ENCODE measurements around the gene KCNK18.
"Not testable (repeated sequence)": the region's sequence is repeated elsewhere in the genome, so short reads cannot be mapped to it uniquely, and the experiment has no call there.

The KCNK18 gene

DNA sequence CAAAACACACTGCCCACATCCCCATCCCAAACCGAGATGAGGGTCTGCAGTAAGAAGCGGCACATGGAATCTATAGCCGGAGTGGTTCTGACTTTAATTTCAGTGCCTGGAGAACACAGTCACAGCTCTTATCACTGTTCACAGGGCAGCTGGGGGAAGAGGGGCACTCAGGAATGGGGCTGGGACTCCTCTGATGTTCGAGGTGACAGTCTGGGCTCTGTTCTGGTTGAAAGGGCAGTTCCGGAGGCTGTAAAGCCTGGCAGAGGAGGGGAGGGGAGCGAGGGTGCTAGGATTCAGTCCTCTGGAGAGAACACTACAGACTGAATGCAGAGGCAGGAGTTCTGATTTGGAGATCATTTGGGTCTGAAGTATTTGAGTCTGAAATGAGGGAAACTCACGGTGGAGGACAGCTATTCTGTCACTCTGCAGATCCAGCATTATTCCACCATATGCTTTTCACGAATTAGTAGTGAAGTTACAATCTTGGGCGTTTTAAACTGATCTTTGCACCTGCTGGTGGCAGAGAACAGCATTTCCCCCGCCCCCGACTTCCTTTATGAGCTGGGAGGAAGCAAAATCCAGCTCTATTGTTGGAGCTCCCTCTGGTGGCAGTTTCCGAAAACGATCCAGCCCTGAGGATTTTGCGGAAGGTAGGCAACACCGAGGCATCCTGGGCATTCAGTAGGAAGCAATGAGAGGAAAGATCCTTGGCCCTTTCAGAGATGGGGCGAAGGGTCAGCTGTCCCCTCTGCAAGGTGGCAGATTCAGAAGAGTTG, 22.7 kb upstream of the KCNK18 start:
- peak; percentile 83 for DNase-seq

DNA sequence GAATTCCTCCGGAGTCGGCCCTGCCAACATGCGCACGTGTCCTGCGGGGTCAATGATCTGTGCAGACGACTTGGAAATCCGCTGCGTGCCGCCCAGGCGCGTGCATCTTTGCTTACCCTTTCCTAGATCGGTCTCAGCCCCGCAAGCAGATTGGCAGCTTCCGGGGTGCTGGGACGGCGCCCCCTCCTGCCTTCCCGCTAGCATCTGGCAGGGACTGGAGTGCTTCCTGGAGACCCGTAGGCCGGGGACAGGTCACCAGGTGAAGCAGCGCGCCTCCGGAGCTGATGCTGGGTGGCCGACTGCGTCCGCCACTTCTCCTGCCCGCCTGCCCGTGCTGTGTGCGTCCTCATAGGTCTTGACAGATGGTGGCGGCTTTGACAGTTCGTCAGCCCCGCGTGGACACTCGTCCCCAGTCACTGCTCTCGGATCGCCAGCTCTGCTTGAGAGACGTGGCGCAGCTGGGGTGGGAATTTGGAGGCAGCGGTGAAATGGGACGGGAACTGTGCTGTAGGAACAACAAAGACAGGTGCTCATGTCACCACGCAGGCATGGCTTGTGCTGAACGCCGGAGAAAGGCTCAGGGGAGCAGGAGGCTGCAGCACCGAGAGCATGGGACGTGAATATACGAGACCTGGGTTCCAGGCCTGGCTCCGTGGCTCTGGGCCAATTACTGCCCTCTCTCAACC, 21.9 kb upstream of the KCNK18 start:
- peak; percentile 5 for DNase-seq

DNA sequence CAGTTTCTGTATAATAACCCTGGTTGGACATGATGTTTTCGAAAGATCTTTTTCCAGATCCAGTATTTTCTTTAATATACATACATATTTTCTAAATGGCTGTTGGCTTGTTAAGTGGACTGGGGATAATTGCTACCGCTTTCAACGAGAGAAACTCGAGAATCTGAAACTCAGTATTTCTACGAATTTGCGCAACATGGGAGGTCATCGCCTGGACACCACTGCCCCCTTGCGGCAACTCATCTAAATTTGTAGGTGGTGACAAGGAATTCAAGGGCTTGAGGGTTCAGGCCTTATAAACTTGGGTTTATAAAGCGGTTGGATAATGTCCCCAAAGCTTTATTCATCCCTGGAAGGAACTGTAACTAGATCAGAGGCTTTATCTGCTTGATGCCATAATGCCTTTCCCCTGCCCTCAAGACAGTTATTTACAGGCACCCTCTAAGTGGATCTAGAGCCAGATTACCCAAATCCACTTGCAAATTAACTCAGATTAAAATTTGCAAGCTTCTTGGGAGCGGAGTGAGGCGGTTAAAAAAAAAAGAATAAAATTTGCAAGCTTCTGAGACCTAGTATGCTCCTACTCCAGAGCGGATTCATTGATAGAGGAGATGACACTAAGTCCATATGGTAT, 21.3 kb upstream of the KCNK18 start:
- DNase-seq: peak; percentile 77

DNA sequence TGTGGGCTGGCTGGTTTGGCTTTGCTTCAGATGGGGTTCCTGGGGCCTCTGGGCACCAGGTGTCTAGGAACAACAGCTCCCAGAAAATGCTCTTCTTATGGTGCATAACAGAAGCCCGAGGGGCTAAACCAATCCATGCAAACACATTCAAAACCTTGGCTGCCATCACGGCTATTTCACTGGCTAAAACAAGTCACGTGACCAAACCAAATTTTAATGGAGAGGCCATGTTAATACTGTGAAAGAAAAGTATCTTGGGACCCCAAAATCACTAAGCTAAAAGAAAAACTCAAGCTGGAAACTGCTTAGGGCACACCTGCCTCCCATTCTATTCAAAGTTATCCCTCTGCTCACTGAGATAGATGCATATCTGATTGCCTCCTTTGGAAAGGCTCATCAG, 19.1 kb upstream of the KCNK18 start:
- DNase-seq: no peak

DNA sequence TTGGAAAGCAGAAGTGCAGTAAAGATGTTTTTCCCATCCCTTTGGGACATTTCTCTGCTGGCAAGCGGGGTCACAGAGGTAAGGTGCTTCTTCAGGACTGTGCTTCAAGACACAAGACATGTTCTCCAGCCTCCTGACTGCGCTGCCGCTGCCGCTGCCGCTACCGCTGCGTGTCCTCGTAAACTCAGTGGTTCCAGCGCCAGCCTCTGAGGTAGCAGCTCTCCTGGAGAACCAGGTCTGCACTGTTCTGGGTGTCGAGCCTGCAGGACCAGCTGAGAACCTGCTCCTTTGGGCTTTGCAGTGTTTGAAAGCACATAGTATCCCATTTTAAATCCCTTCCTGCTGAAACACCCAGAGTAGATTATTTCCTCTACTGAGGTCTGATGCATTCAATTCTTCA, 13.0 kb upstream of the KCNK18 start:
- DNase-seq: no peak

DNA sequence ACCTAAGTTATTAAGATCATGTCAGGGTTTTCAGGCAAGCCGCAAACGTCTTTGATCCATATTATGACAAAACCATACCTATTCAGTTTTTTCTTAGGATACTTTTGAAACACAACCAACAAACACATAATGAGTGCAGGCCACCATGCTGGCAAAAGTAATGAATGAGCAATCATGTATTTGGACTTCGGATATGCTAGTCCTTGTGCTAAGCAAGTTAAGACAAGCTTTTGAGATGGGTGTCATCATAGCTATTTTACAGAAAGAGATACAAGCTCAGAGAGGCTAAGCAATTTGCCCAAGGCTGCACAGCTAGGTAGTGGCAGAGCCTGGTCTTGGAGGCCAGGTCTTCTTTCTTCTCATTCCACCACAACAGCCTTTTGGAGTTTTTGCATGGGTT, 12.5 kb upstream of the KCNK18 start:
- no peak for DNase-seq

DNA sequence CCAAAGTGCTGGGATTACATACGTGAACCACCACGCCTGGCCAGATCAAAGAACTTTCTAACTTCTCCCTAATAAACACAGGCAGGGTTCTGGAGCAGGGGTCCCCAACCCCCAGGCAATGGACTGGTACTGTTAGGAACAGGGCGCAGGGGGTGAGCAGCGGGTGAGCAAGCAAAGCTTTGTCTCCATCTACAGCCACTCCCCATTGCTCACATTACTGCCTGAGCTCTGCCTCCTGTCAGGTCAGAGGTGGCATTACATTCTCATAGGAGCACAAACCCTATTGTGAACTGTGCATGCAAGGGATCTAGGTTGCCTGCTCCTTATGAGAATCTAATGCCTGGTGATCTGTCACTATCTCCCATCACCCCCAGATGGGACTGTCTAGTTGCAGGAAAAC, 11.5 kb upstream of the KCNK18 start:
- not testable (repeated sequence) for DNase-seq

DNA sequence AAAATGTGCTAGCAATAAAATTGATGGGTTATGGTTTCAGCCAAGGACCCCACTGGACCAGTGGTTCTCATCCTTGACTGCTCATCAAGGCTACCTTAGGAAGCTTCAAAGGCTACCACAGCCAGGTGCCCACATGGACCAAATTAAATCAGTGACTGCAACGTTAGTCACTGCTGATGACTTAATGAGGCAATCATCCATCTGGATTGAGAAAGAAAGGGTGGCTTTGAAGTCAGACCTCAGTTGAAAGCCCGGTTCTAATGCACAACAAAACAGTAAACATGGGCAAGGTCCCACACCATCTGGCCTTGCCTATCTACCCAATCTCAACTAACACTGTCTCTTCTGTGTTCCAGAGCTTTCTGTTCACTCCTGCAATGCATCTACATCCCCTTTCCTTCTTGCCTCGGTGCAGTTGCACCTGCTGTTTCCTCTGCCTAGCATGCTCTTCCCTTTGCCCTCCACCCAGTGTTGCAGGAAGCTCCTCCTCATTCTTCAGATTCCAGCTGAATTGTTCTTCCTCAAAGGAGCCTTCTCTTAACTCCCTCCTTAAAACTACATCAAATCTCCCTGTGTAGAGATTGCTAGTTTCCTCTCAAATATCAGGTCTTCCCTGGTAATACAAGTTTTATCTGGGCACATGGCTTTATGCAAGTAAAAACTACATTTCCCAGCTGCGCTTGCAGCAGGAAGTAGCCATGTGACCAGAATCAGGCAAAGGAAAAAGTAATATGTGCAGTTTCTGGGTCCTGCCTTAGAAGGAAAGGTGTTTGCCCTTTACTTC, 10.3 kb upstream of the KCNK18 start:
- no peak for DNase-seq

DNA sequence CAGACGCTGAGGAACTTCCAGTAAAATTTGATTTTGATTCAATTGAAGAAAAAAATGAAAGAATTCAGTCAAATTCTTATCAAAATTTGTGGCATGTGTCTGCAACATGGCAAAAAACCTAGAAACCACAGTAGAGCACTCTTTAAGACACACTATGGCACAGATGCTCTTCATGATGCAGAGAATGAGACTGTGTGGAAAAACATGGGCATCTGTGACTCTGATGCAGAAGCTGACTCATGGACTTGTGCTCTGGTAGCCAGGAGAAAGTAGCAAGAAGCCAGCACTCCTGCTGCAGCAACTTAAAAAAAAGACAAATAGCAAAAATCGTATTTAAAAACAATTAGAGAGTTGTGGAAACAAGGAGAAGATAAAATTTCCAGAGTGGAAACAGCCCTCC, 8.9 kb upstream of the KCNK18 start:
- no peak for DNase-seq

DNA sequence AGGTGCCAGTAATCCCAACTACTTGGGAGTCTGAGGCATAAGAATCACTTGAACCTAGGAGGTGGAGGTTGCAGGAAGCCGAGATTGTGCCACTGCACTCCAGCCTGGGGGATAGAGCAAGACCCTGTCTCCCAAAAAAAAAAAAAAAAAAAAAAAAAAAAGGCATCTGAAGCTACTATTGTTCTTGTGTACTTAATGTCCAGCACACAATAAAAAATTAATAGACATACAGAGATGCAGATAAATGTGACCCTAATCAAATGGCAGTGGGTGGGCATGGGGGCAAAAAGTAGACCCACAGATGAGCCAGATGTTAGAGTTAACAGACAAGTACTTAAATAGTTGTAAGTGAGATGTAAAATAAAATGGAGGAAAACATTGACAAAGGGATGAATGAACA, 7.7 kb upstream of the KCNK18 start:
- DNase-seq: no peak

DNA sequence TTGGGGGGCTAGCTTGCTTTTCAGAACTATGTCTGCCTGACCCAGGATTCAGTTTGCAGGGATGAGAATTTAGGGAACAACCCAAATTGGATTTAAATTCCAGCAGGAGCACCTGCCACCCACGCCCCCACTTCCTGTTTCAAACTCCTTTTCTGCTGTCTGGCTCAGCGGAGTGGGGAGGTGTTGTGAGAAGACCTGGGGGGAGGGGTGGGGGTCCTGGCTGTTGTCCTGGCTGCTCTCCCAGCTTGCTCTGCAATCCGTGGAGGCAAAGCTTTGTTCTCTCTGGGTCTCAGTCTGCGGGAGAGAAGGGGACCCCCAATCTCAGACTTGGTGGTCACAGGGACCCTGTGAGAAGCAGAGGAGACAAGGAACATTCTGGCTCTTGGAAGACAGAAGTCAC, 799 bp downstream of the KCNK18 start:
- DNase-seq: no peak

DNA sequence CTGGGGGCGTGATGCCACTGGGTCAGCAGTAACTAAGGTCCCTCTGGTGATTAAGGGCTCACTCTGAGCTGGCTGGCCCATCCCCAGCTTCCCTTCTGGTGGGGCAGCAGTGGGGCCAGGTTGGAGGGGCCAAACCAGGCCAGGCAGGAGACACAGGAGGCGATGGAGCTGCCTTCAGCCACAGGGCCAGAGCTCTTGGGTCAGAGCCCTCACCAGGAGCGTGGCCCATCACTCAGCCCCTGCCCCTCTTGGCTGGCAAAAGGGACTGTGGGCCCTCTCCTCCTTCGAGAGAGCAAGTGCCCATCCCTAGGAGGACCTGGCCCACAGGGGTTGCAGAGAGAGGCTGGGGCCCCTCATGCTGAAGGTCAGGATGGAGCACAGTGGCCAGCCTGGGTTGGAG, 4.5 kb downstream of the KCNK18 start:
- DNase-seq: no peak

DNA sequence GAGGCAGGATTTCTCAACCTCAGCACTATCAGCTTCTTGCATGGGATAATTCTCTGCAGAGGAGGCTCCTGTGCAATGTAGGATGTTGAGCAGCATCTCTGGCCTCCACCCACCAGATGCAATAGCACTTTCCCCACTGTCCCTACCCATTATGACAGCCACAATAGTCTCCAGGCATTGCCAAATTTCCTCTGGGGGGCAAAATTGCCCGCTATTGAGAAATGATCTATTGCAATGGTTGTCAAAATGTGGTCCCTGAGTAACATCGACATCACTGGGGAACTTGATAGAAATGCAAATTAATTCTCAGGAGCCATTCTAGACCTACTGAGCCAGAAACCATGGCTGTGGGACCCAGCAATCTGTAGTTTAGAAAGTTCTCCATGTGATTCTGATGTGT, 7.0 kb downstream of the KCNK18 start:
- no peak for DNase-seq

DNA sequence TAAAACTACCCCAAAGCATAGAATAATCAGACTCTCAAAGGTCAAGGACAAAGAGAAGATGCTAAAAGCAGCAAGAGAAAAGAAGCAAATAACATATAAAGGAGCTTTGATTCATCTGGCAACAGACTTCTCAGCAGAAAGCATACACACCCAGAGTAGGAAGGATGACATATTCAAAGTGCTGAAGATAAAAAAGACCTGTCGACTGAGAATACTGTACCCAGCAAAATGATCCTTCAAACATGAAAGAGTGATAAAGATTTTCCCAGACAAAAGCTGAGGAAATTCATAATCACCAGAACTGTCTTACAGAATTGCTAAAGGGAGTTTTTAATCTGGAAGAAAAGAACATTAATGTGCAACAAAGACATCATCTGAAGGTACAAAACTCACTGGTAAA, 14.9 kb downstream of the KCNK18 start:
- DNase-seq: no peak

DNA sequence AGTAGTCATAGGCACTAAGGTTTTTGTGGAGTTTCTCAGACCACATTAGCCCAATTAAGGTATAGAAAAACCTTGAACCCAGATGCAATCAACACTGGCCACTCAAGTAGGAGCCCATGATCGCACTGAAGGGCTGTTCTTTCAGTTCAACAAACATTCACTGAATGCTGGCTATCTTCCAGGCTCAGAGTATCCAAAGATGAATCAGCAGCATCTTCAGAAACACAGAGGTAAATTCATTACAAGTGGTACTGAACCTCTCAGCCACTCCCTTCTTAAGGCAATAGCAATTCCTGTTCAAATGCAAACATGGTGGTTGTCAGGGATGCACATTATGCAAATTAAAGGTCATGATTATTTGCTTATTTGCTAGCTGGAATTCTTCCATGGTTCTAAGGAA, 17.1 kb downstream of the KCNK18 start:
- DNase-seq: no peak

DNA sequence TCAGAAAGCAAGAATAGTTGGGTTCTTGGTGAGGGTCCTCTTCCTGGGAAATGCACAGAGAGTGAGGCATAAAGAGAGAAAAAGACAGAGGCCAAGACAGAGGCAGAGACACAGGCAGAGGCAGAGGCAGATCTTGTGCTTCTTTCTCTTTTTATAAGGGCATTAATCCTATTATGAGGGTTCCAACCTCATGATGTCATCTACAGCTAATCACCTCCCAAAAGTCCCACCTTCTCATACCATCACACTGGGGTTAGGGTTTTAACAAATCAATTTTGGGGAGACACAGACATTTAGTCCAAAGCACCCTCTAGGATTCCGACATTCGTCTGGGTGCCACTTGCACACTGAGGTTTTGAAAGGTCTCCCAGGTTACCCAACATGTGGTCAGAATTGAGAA, 17.8 kb downstream of the KCNK18 start:
- no peak for DNase-seq

DNA sequence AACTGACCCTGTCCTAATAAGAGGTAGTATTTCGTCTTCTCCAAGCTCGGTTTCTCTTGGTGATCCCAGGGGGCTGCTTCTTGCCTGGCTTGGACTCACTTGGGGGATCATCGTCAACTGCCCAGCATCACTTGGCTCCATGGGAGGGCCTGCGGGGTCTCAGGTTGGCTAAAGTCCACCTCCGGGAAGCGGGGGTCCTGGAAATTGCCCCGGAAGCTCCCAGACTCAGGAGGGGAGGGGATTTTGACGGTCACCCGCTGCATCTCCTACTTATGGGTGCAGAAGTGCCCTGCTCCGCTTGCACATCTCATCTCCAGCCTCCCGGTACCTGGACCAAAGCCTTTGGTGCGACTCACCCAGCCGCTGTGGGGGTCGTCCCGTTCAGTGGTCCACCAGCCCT, 18.7 kb downstream of the KCNK18 start:
- DNase-seq: no peak

DNA sequence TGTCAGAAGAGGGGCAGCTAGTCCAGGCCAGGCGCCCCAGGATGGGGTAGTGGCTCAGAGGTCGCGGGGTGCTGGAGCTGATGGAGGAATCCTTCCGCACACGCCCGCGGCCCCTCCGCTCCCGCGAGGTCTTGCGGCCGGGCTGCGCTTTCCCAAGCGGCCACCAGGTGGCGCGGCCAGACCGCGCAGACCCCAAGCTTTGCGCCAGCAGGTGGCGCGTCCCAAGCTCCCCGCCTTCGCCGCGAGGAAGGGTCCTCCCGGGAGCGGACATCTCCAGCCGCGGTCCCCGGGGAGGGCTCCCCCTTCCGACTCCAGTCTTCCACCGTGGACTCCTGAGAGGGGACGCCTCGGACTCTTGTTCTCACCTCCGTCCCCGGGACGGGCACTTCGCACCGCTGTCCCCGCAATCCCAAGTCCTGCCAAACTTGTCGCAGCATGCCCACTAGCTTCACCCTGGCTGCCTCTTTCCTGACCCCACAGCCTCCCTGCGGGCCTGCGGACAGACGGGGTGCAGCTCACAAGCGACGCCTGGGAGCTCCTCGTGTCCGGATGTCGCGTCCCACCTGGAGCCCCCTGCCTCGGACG, 19.4 kb downstream of the KCNK18 start:
- DNase-seq: peak; percentile 65

DNA sequence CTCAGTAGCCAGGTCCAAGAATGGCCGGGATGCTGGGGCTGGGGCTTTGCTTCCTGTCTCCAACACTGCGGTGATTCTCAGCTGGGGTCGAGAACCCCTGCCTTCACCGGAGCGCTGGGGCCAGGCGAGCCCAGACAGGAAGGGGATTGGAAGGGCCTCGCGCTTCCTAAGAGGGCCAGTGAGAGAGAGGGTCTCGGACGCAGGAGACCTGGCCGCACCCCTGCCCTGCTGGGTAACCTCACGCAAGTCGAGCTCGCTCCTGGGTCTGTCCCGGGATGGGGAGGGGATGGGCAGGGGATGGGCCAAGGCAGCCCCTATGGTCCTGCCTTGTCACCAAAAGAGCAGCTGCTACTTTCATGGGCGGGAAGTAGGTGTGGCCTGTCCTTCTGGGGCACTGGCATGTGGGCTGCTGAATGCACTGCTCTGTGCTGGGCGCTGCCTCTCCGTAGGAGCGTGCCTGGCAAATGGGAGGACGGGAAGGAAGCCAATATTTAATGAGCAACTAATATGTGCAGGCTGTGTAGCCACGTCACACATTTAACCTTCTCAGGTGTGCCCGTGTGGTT, 20.0 kb downstream of the KCNK18 start:
- no peak for DNase-seq

DNA sequence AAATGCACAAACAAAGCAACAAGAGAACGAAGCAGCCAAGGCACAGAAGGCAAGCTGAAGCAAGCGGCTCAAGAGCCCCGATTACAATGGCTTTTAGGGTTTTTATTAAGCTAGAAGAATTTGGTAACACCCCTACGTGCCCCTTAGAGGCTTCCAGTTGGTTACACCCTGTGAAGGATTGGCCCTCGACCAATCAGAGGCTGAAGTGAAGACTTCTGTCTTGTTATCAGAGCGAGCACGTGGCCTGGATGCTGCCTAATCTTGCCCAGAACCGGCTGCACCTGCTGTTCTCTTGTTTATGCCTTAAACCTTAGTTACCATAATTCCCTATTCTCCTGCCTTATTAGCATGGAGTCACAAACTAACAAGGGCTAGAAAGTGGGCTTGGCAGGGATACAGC, 21.4 kb downstream of the KCNK18 start:
- DNase-seq: no peak

DNA sequence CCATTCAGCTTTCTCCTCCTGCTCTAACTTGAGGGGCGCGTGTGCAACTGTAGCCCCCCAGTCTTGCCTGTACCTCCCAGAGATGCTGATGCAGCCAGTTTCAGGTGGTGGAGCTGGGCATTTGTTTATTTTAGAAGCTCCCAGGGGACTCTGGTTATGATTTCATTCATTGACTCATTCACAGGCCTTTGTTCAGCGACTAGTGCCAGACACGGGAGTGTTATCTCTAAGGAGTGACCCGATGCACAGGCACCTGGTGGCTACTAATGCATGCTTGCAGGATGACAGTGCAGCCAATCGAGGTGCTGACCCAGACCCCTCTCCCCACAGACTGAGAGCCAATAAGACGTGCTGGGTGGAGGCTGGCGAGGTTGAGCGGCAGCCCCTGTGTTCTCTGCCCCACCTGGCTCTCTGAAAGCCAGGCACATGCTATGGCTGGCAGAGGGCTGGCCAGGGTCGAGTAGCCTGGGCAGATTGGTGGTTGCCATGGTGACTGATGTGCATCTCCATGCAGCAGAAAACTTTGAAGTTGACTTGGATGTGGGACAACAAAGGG, 23.9 kb downstream of the KCNK18 start:
- DNase-seq: no peak

DNA sequence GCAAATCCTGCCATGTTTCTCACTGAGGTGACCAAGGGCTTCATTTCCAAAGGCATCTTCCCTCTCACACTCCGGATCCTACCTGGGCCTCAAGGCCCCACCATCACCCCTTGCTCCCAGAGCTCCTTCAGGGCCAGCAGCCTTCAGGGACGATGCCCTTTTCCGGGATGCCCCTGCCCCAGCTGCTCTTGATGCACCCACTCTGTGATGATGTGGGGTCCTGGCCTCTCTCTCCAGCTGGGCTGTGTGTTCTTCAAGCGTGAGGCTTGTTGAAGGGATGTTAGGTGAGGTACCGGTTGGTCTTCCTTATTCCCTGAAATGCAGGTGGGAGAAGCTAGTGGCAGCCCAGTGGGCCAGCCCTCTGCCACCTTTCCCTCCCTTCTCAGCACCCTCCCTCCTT, 25.3 kb downstream of the KCNK18 start:
- no peak for DNase-seq

Data from activated CD4-positive, alpha-beta T cell treated with anti-CD3 and anti-CD28 coated beads, Interleukin-2, amount 50 U/mL, for 16 hours (primary cell).